Thymus (tissue), 11 donors: ENCODE data around the gene THTPA. TPM values are rescaled to one million over a fixed set of nuclear protein-coding genes. Genes with fewer than 3 reads are reported as not detected.
"Not testable (repeated sequence)": the region's sequence is repeated elsewhere in the genome, so short reads cannot be mapped to it uniquely, and the experiment has no call there.

Source experiments
- DNase-seq, 9 donors: peaks; one replicate each; pipeline ENCODE4 v3.0.0-alpha.2; 2013; ENCODE audit warnings: low spot score in 9 of 9, low read depth in 6 of 9, missing footprints in 1 of 9
- H3K27ac ChIP-seq, 2 donors: one replicate each; pipeline ENCODE4 v1.5.1; 2013; ENCODE audit warnings: control low read depth in 1 of 2, low read depth in 1 of 2, low read length in 1 of 2, mild to moderate bottlenecking in 1 of 2, moderate library complexity in 1 of 2
- H3K27me3 ChIP-seq, 2 donors: one replicate each; pipeline ENCODE4 v1.5.1; 2013; ENCODE audit warnings: low read length in 1 of 2; ENCODE audit not compliant: control insufficient read depth in 2 of 2, insufficient read depth in 1 of 2
- H3K36me3 ChIP-seq, 2 donors: one replicate each; pipeline ENCODE4 v1.5.1; 2013; ENCODE audit warnings: low read length in 1 of 2, mild to moderate bottlenecking in 1 of 2, moderate library complexity in 1 of 2; ENCODE audit not compliant: control insufficient read depth in 2 of 2, insufficient read depth in 2 of 2
- H3K4me1 ChIP-seq, 2 donors: one replicate each; pipeline ENCODE4 v1.5.1; 2013; ENCODE audit warnings: low read length in 2 of 2; ENCODE audit not compliant: control insufficient read depth in 2 of 2, insufficient read depth in 2 of 2
- H3K4me3 ChIP-seq, 2 donors: one replicate each; pipeline ENCODE4 v1.5.1; 2013; ENCODE audit warnings: low read length in 2 of 2, control low read depth in 1 of 2, mild to moderate bottlenecking in 1 of 2
- H3K9me3 ChIP-seq, 2 donors: one replicate each; pipeline ENCODE4 v1.5.1; 2013; ENCODE audit warnings: low read length in 1 of 2, mild to moderate bottlenecking in 1 of 2; ENCODE audit not compliant: control insufficient read depth in 2 of 2, insufficient read depth in 1 of 2
- WGBS: extraction: QIAGEN DNeasy Blood & Tissue Kit; methylation state at CpG from one replicate; pipeline ENCODE4 v1.1.7; 2013; 5-methylcytosine and 5-hydroxymethylcytosine counted together
- polyA plus RNA-seq: library from polyadenylated mRNA; stranded (reverse); fragments of 200-250 nt; gene quantifications from one replicate; pipeline ENCODE4 v1.2.3, GENCODE V29; 2013
- total RNA-seq: library from RNA; stranded (reverse); fragments of 120-200 nt; gene quantifications from one replicate; pipeline ENCODE4 v1.2.4, GENCODE V29; 2013
- donor health status: healthy.

The THTPA gene
- total and polyA plus RNA-seq, 2 donors = 6.7 to 8.8 TPM

DNA sequence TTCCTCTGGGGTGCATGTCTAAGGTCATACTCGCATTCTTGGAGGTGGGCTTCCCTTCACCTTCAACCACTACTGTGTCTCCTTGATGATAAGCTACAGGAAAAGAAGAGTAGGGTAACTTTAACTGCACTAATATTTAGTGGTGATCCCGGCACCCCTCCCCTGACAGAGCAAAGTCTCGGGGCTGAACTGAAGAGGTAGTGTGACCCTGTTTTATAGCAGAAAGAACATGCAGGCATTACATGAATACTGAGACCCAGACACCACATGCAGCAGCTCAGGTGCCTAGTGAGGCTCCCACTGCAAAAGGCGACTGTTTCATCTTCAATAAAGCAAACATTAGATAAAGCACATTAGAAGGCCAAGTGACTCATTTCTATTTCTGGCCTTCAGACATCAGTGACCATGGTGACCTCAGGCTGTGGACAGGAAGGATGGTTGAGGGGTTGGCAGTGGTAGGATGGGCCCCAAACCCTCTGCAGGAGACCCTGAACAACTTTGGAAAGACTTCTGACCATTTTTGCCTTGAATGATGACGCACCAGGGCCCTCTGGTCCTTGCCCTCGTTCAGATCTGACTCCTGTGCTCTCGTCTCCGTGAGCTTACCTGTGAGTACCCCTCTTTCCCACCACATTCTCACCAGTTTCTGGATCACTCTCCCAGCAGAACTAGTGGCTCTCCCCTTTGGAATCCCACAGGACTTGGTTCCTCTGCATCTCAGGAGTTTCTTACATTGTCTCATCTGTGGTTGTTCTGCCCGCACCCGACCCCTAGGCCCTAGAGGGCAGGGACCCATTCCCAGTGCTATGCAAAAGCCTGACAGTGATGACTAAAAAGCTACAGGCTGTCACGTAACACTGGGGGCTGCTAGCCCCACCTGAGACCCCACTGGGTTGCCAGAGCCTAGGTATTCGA, 46.4 kb downstream of the THTPA start:
- no peak for DNase-seq
- no peak overlapping the region for H3K4me3 ChIP-seq
- no peaks in the 10 kb centered on the region for H3K4me1 ChIP-seq
- H3K9me3 ChIP-seq = no peaks in the 10 kb centered on the region
- no peaks in the 10 kb centered on the region for H3K27me3 ChIP-seq
- no peaks in the 10 kb centered on the region for H3K36me3 ChIP-seq
- no peak overlapping the region for H3K27ac ChIP-seq
- 97% methylated on average over 12 of the region's 12 CpGs for WGBS

- Histone ChIP-seq H3K27me3 (no peaks in the 10 kb centered on the region), H3K4me1 (no peaks in the 10 kb centered on the region), H3K36me3 (no peaks in the 10 kb centered on the region), H3K4me3 (no peak overlapping the region), H3K9me3 (no peaks in the 10 kb centered on the region), H3K27ac (no peak overlapping the region)
- WGBS = 91% methylated on average over 2 of the region's 2 CpGs
- no peak for DNase-seq
Measured at GRCh38 chr14:23603103-23603502, 47.0 kb downstream of the THTPA start.

- WGBS = 97% methylated on average over 2 of the region's 2 CpGs
- Histone ChIP-seq H3K4me1 (no peaks in the 10 kb centered on the region), H3K36me3 (no peaks in the 10 kb centered on the region), H3K27me3 (no peaks in the 10 kb centered on the region), H3K9me3 (no peaks in the 10 kb centered on the region), H3K4me3 (no peak overlapping the region), H3K27ac (no peak overlapping the region)
- no peak for DNase-seq
Measured at GRCh38 chr14:23604148-23604547, 48.1 kb downstream of the THTPA start.

- no peaks in the 10 kb centered on the region for H3K36me3 ChIP-seq
- H3K27ac ChIP-seq = no peak overlapping the region
- no peaks in the 10 kb centered on the region for H3K27me3 ChIP-seq
- no peak for DNase-seq
- H3K9me3 ChIP-seq = no peaks in the 10 kb centered on the region
- peaks cover 0 to 1% of the 10 kb centered on the region in 2 donors for H3K4me1 ChIP-seq
- H3K4me3 ChIP-seq = no peak overlapping the region
- 82% methylated on average over 3 of the region's 3 CpGs for WGBS
Measured at GRCh38 chr14:23604675-23605170, 48.7 kb downstream of the THTPA start.

DNA sequence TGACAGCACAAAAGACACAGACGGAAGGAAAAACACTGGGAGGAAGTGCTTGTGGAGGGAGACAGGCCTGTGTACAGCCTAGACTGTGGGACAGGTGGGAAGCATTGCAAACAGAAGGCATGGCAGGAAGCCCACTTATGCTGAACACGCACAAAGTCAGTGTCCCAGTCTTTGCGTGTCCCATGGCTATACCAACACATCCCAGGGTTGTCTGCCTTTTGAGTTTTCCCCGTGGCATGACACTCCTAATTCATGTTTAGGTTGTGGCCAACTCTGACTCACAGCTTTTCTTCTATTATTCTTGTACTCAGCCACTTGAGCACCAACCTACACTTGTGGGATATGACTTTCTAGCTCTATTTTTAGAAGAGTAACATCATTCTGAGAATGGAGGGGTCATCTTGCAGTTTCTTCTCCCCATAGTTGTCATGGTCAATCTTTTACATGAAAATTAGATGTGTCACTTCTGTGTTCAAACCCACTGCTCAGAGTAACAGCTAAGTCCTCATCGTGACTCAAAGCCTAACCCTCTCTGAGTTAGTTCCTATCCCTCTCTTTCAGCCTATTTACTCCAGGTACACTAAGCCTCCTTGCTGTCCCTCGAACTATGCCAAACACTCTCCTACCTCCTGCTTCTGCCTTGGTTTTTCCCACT, 50.0 kb downstream of the THTPA start:
- H3K4me1 ChIP-seq = peaks cover 0 to 12% of the 10 kb centered on the region in 2 donors
- H3K27me3 ChIP-seq = no peaks in the 10 kb centered on the region
- no peaks in the 10 kb centered on the region for H3K9me3 ChIP-seq
- no peak for DNase-seq
- 83% methylated on average over 6 of the region's 6 CpGs for WGBS
- H3K27ac ChIP-seq = no peak overlapping the region
- H3K36me3 ChIP-seq = no peaks in the 10 kb centered on the region
- H3K4me3 ChIP-seq = no peak overlapping the region

DNA sequence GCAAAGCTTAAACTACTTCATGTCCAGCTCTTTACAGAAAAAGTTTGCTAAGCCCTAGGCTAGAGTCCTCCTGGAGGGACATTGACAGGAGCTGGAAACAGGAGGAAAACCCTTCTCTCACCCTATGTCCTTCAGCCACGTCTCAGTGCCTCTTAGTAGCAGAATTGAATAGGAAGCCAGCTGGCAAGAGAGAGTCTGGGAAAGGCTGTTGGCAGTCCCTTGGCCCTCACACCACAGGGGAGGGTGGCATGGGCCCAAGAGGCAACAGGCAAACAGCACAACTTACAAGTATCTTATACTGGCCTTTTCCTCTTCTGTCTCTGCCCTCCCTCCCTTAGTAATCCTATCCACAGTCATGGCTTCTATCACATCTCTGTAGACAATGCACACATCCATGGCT, 52.4 kb downstream of the THTPA start:
- no peak overlapping the region for H3K27ac ChIP-seq
- no peaks in the 10 kb centered on the region for H3K9me3 ChIP-seq
- 93% methylated on average over 1 of the region's 1 CpG for WGBS
- H3K27me3 ChIP-seq = no peaks in the 10 kb centered on the region
- no peak for DNase-seq
- peaks cover 0 to 14% of the 10 kb centered on the region in 2 donors for H3K4me1 ChIP-seq
- H3K36me3 ChIP-seq = no peaks in the 10 kb centered on the region
- H3K4me3 ChIP-seq = no peak overlapping the region

DNA sequence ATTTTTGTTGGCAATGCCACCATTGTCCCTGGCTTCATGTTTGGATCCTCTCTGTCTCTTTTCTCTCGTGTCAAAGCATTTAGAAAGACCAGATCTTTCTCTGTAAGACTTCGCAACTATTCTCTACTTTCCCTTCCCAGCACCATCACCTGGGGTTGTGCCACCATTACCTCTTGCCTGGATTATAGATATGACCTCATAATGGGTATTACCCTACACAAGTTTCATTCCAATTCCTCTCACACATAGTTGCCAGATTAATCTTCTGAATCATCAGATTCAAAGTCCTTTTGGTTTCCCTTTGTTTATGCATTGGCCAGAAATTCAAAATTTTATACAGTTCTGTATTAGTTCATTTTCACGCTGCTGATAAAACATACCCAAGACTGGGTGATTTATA, 52.9 kb downstream of the THTPA start:
- WGBS = 93% methylated on average over 3 of the region's 3 CpGs
- Histone ChIP-seq H3K27ac (no peak overlapping the region), H3K9me3 (no peaks in the 10 kb centered on the region)

DNA sequence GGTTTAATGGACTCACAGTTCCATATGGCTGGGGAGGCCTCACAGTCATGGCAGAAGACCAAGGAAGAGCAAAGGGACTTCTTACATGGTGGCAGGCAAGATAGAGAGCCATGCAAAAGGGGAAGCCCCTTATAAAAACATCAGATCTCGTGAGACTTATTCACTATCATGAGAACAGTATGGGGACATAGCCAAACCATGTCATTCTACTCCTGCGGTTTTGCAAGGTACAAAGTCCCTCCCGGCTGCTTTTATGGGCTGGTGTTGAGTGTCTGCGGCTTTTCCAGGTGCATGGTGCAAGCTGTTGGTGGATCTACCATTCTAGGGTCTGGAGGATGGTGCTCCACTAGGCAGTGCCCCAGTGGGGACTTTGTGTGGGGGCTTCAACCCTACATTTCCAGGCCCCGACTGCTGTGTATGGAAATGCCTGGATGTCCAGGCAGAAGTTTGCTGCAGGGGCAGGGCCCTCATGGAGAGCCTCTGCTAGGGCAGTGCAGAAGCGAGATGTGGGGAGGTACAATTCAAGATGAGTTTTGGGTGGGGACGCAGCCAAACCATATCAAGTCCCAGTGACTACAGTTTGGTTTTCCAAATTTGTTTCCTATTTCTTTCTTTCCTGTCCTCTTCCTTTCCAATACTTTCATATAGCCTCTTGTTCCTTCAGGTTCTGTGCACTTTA, 53.5 kb downstream of the THTPA start:
- not testable (repeated sequence) for H3K27me3 ChIP-seq, H3K9me3 ChIP-seq, H3K4me3 ChIP-seq, H3K27ac ChIP-seq, DNase-seq, H3K36me3 ChIP-seq
- WGBS = 75% methylated on average over 7 of the region's 7 CpGs
- H3K4me1 ChIP-seq = peaks cover 0 to 14% of the 10 kb centered on the region in 2 donors

More for the DNA sequence above, 52.9 kb downstream of the THTPA start:
- no peak for DNase-seq
- Histone ChIP-seq H3K4me1 (peaks cover 0 to 14% of the 10 kb centered on the region in 2 donors), H3K36me3 (no peaks in the 10 kb centered on the region), H3K4me3 (no peak overlapping the region), H3K27me3 (no peaks in the 10 kb centered on the region)
